ENCODE measurements around the gene CELF2.

Gene CELF2

DNA sequence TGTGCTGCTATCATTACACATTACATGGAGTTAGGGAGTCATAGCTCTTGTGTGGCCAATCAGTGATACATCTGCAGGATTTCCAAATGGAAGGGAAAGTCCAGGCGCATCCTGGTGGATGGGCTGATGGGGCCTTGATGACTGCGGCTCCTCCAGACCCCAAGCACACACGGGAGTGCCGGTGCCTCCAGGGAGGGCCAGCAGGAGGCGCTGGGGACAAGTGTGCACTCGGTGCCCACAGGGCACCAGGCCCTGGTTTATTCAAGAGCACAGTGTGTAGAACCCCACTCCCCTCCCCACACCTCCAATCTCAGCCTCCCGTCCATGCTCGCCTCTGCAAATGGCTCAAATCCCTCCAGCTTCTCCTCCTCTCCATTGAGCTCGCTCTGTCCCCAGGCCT is 349.8 kb downstream of the CELF2 start:
- peak; percentile 60 for DNase-seq

DNA sequence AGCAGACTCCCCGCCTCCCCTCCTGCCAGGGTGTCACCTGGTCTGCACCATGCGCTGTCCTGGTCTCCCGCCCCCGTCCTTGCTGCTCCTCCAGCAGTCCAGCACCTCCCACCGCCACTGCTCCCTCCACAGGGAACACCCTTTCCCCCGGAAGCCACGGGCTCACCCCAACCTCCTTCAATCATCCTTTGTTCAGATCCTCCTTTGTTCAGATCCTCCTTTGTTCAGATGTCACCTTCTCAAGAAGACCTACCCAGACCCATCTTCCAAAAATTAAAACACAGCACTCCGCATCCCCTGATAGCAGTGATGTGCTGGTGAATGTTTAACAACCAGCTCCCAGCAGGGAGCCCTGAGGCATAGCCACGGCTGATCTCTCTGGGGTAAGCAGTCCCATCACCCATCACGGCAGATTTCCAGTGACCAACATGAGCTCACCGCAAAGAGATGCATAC is 356.1 kb downstream of the CELF2 start:
- DNase-seq: peak; percentile 98

DNA sequence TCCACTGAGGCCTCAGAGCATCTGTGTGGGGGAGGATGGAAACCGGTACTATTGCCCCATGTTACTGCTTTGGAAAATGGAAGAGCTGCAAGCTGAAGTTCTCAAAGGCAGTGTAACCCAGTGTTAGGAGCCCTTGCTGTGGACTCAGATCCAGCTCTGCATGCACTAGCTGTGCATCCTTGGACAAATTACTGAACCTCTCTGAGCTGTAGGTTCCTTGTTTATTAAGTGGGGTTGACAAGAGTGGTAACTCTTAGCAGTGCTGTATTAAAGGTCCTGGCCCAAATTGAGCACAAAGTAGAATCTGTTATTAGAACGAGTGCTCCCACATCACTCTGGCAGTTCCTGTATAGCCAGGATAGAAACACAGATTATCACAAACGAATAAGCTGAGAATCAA is 359.6 kb downstream of the CELF2 start:
- no peak for DNase-seq

DNA sequence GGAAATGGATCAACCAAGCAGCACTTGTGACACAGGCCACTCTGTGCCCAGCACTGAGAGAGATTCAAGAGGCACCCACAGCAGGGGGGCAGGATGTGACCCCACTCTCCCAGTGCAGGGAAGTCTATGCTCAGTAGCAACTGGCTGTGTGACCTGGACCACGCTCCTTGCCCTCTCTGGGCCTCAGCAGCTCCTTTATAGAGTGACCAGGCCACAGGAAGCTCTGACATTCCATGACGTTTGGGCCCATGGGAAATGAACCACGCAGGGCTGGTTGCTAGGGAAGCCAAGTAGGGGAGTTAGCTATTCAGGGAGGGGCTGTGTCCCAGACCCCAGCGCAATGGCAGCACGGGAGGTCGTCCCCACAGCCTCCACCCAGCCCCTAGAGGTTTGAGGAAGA is 361.2 kb downstream of the CELF2 start:
- no peak for DNase-seq

DNA sequence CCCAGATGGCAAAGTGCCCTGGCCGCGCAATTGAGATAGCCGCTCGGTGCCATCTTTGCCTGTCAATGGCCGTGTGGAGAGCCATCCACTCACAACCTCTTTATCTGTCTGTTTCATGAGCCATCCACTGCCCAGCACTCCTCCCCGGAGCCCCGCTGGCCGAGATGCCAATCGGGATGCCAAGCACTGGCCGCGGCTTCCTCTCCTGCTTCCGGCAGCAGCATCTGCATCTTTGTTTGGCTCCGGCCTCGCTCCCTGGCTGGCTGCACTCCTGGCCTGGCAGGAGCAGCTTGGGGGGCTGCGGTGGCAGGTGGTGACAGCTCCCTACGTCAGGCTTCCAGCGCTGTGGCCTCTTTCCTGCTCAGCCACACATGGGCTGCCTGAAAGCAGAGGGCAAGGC is 362.1 kb downstream of the CELF2 start:
- no peak for DNase-seq

DNA sequence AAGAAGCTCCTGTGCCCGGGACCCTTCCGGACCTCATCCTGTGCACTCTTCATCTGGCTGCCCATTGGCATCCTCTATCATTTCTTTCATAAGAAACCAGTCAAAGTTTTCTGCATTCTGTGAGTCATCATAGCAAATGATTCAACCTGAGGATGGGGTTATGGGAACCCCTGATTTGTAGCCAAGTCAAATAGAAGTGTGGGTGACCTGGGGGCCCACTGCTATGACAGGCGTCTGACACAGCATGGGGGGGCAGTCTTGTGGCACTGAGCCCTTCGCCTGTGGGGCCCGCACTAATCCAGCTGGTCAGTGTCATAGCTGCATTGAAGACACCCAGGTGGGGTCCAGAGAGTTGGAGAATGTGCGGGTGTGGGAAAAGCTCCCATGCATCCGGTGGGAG is 363.4 kb downstream of the CELF2 start:
- no peak for DNase-seq

DNA sequence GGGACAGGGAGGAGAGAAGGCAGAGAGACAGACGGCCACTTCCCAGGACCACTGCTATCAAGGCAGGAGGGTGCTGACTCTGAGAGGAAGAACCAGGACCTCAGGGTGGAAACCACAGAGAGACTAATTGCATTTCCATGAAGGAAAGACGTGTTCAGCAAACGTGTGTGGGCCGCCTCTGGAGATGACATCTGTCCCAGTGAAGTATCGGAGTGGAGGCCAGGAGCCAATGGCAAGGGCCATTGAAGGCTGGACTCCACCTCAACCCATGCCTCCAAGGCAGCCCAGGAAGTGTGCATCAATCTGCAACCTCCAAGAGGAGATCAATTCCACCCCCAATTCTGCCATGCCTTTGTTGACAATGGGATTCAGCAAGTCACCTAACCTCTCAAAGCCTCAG is 363.8 kb downstream of the CELF2 start:
- DNase-seq: no peak

DNA sequence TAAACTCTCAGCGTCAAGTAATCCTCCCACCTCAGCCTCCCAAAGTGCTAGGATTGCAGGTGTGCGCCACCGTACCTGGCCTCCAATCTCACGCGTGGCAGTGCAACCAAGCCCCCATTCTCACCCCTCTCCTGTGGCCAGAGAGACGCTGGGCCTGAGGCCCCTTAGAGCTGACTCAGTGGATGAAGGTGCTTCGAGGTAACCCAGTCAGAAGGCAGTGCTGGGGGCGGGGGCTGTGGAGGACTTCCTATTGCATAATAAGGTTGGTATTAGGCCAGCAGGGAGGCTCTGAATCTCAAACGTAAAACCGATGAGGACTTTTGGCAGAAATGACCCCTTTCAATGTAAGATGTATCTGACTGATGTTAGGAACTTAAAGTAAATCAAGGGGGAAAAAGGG is 364.5 kb downstream of the CELF2 start:
- no peak for DNase-seq

DNA sequence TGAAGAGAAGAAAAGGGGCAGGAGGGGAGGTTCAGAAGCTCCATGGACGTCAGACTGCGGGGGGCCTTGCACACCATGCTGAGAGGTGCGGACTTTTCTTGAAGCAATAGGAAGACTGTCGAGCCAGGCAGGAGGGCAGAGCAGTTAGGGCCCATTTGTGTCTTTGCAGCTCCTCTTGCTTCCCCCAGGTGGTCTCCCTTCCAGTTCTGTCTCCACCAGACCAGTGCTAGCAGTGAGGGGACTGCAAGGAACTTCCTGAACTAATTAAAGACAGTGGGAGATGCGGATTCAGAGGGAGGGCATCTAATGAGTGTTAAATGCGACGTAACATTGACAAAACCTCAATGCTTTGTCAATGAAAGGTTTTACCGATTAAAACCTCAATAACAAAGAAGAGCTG is 368.4 kb downstream of the CELF2 start:
- DNase-seq: no peak

All from NCI-H146 (cell line).